ENCODE data around the gene ZNF280A. TPM values are rescaled to one million over a fixed set of nuclear protein-coding genes. Genes with fewer than 3 reads are reported as not detected.

The ZNF280A gene
- total and polyA plus RNA-seq, 2 experiments from 2014 or later = not detected

GRCh38 chr22:22513619-22514018 is 6.5 kb downstream of the ZNF280A start:
- no peak overlapping the region for H3K4me2 ChIP-seq
- Mint-ChIP-seq H3K4me3 (no peak overlapping the region), H3K27ac (no peak overlapping the region), H3K9me3 (peaks cover 35% of the 10 kb centered on the region), H3K27me3 (ENCODE audit: insufficient read depth, low read depth, poor library complexity) (peaks cover 56% of the 10 kb centered on the region), H3K4me1 (no peaks in the 10 kb centered on the region), H3K36me3 (ENCODE audit: low read depth) (peaks cover 16% of the 10 kb centered on the region; the same call in 2 of the 3 replicates)
- no peak overlapping the region for H2AFZ ChIP-seq
- H3K27ac ChIP-seq (ENCODE audit: low read depth) = no peak overlapping the region
- DNase-seq (ENCODE audit: low spot score) = no peak
- no peak for ATAC-seq
- H3K4me1 ChIP-seq (ENCODE audit: insufficient read depth) = no peaks in the 10 kb centered on the region
- no peaks in the 10 kb centered on the region for H3K36me3 ChIP-seq (ENCODE audit: insufficient read depth)
- no peaks in the 10 kb centered on the region for H3F3A ChIP-seq (replicated peaks; ENCODE audit: low read depth)
- no peaks in the 10 kb centered on the region; the same call in 1 of the 2 replicates for H4K20me1 ChIP-seq (replicated peaks; ENCODE audit: insufficient read depth)
- no peak overlapping the region for H3K4me3 ChIP-seq
- peaks cover 6% of the 10 kb centered on the region; the same call in 1 of the 2 replicates for H3K9me2 ChIP-seq (ENCODE audit: insufficient read depth)
- H3K79me2 ChIP-seq (replicated peaks; ENCODE audit: insufficient read depth) = no peaks in the 10 kb centered on the region
- H3K27me3 ChIP-seq (ENCODE audit: insufficient read depth) = peaks cover 96% of the 10 kb centered on the region
- no peak for TF ChIP-seq JUNB (IDR thresholded peaks at IDR 0.05; ENCODE audit: unreplicated experiment)
- no peak for TF ChIP-seq ZNF114 (CRISPR knock-in tag; IDR thresholded peaks at IDR 0.05)
- no peak for TF ChIP-seq ETS1 (IDR thresholded peaks at IDR 0.05)
- no peak for TF ChIP-seq REST (IDR thresholded peaks at IDR 0.05; ENCODE audit: unreplicated experiment)
- TF ChIP-seq POLR2AphosphoS5 (IDR thresholded peaks at IDR 0.05; ENCODE audit: low read depth) = no peak
- TF ChIP-seq STAT1 (IDR thresholded peaks at IDR 0.05; ENCODE audit: unreplicated experiment) = no peak
- no peak for TF ChIP-seq EZH2phosphoT487 (IDR thresholded peaks at IDR 0.05; ENCODE audit: unreplicated experiment)
- no peak for TF ChIP-seq NANOG (IDR thresholded peaks at IDR 0.05; ENCODE audit: borderline replicate concordance)
- TF ChIP-seq ZNF331 (CRISPR knock-in tag; IDR thresholded peaks at IDR 0.05; ENCODE audit: low read depth) = no peak
- TF ChIP-seq EZH2 (IDR thresholded peaks at IDR 0.05; ENCODE audit: low read depth, unreplicated experiment) = no peak

- DNase-seq (ENCODE audit: low spot score) (no peak), ATAC-seq (no peak)
- Histone ChIP-seq H3F3A (replicated peaks; ENCODE audit: low read depth) (no peaks in the 10 kb centered on the region), H4K20me1 (replicated peaks; ENCODE audit: insufficient read depth) (no peaks in the 10 kb centered on the region; the same call in 1 of the 2 replicates), H3K36me3 (ENCODE audit: insufficient read depth) (no peaks in the 10 kb centered on the region), H3K27ac (ENCODE audit: low read depth) (no peak overlapping the region), H2AFZ (no peak overlapping the region), H3K79me2 (replicated peaks; ENCODE audit: insufficient read depth) (no peaks in the 10 kb centered on the region), H3K4me1 (ENCODE audit: insufficient read depth) (no peaks in the 10 kb centered on the region), H3K9me2 (ENCODE audit: insufficient read depth) (peaks cover 6% of the 10 kb centered on the region; the same call in 1 of the 2 replicates), H3K4me3 (no peak overlapping the region), H3K27me3 (ENCODE audit: insufficient read depth) (peaks cover 94% of the 10 kb centered on the region), H3K4me2 (no peak overlapping the region)
- Mint-ChIP-seq H3K27me3 (ENCODE audit: insufficient read depth, low read depth, poor library complexity) (peaks cover 58% of the 10 kb centered on the region), H3K4me1 (peaks cover under 1% of the 10 kb centered on the region; the same call in 2 of the 3 replicates), H3K36me3 (ENCODE audit: low read depth) (peaks cover 16% of the 10 kb centered on the region; the same call in 2 of the 3 replicates), H3K4me3 (no peak overlapping the region), H3K27ac (no peak overlapping the region), H3K9me3 (peaks cover 36% of the 10 kb centered on the region)
- no peak for TF ChIP-seq ETS1 (IDR thresholded peaks at IDR 0.05)
- no peak for TF ChIP-seq REST (IDR thresholded peaks at IDR 0.05; ENCODE audit: unreplicated experiment)
- TF ChIP-seq JUNB (IDR thresholded peaks at IDR 0.05; ENCODE audit: unreplicated experiment) = no peak
These were observed 7.1 kb downstream of the ZNF280A start for GRCh38 chr22:22512951-22513350.

All from GM23338 (cell line).